CD14-positive monocyte (primary cell): ENCODE measurements around the gene COL6A1. TPM values are rescaled to one million over a fixed set of nuclear protein-coding genes. Genes with fewer than 3 reads are reported as not detected.

Source experiments
- DNase-seq, 3 donors: peaks; one replicate each; pipeline ENCODE4 v3.0.0-alpha.2; 2011 to 2022
- H2AFZ ChIP-seq: 2 replicates; pipeline ENCODE4 v1.6.0; 2012; ENCODE audit warnings: mild to moderate bottlenecking, low read depth, low read length, inconsistent platforms; ENCODE audit not compliant: insufficient read depth, poor library complexity, severe bottlenecking
- H3K27ac ChIP-seq, 2 donors: 1 replicate in 1 of 2; 2 replicates in 1 of 2; pipeline ENCODE4 v1.5.1; 2012 to 2013; ENCODE audit warnings: low read length in 2 of 2, control low read depth in 1 of 2, inconsistent platforms in 1 of 2, low read depth in 1 of 2, mild to moderate bottlenecking in 1 of 2
- H3K27me3 ChIP-seq, 2 donors: one replicate each; pipeline versions ENCODE4 v1.6.0 to v1.6.1; 2011 to 2013; ENCODE audit warnings: low read length in 2 of 2; ENCODE audit not compliant: control insufficient read depth in 2 of 2, insufficient read depth in 2 of 2
- H3K36me3 ChIP-seq, 2 donors: replicated peaks in 1 of 2; 1 replicate in 1 of 2; 2 replicates in 1 of 2; pipeline versions ENCODE4 v1.5.1 to v1.6.1; 2012 to 2013; ENCODE audit warnings: low read length in 2 of 2, control low read depth in 1 of 2, inconsistent platforms in 1 of 2, mild to moderate bottlenecking in 1 of 2; ENCODE audit not compliant: insufficient read depth in 2 of 2, control insufficient read depth in 1 of 2
- H3K4me1 ChIP-seq, 2 donors: 1 replicate in 1 of 2; 2 replicates in 1 of 2; pipeline versions ENCODE4 v1.5.1 to v1.6.1; 2012 to 2013; ENCODE audit warnings: low read length in 2 of 2, control low read depth in 1 of 2, inconsistent platforms in 1 of 2, mild to moderate bottlenecking in 1 of 2, moderate library complexity in 1 of 2; ENCODE audit not compliant: insufficient read depth in 2 of 2, control insufficient read depth in 1 of 2
- H3K4me2 ChIP-seq: replicated peaks from 2 replicates; pipeline ENCODE3; 2012; ENCODE audit warnings: low read length, moderate library complexity, mild to moderate bottlenecking; ENCODE audit not compliant: poor library complexity, severe bottlenecking; ENCODE audit errors: extremely low read depth
- H3K4me3 ChIP-seq, 3 experiments: fragments of 200-600 bp in 1 of 3; sonication (generic) in 1 of 3; replicated peaks in 1 of 3; 1 replicate in 2 of 3; 2 replicates in 1 of 3; pipeline ENCODE4 v1.5.1; 2011 to 2013; ENCODE audit warnings: low read length in 3 of 3, mild to moderate bottlenecking in 3 of 3, control low read depth in 2 of 3, low read depth in 2 of 3, inconsistent platforms in 1 of 3, moderate library complexity in 1 of 3
- H3K79me2 ChIP-seq: 2 replicates; pipeline ENCODE4 v1.6.0; 2012; ENCODE audit warnings: mild to moderate bottlenecking, control low read depth, inconsistent platforms, low read length, moderate library complexity; ENCODE audit not compliant: insufficient read depth
- H3K9ac ChIP-seq: 2 replicates; pipeline ENCODE4 v1.6.0; 2017; ENCODE audit warnings: low read length, mild to moderate bottlenecking; ENCODE audit not compliant: insufficient read depth, poor library complexity, severe bottlenecking
- H3K9me3 ChIP-seq, 2 donors: replicated peaks in 1 of 2; 1 replicate in 1 of 2; 2 replicates in 1 of 2; pipeline versions ENCODE4 v1.5.1 to v1.6.1; 2012 to 2013; ENCODE audit warnings: low read length in 2 of 2, control low read depth in 1 of 2; ENCODE audit not compliant: control insufficient read depth in 1 of 2, insufficient read depth in 1 of 2
- H4K20me1 ChIP-seq: 2 replicates; pipeline ENCODE4 v1.6.0; 2012; ENCODE audit warnings: mild to moderate bottlenecking, low read length, control low read depth, moderate library complexity; ENCODE audit not compliant: insufficient read depth
- H3K27ac Mint-ChIP-seq, 7 donors: one replicate each; pipeline ENCODE4 v1.8.0; 2020; ENCODE audit warnings: mild to moderate bottlenecking in 7 of 7, mixed read lengths in 7 of 7, moderate library complexity in 6 of 7, inconsistent platforms in 2 of 7
- H3K27me3 Mint-ChIP-seq, 3 donors: one replicate each; pipeline ENCODE4 v1.8.0; 2021 to 2022; ENCODE audit warnings: low read depth in 3 of 3, mild to moderate bottlenecking in 3 of 3, mixed read lengths in 3 of 3, moderate library complexity in 3 of 3, inconsistent platforms in 1 of 3
- H3K36me3 Mint-ChIP-seq, 2 donors: one replicate each; pipeline ENCODE4 v1.8.0; 2020; ENCODE audit warnings: mixed read lengths in 2 of 2, inconsistent platforms in 1 of 2, mild to moderate bottlenecking in 1 of 2
- H3K4me1 Mint-ChIP-seq: one replicate; pipeline ENCODE4 v1.8.0; 2020; ENCODE audit warnings: mild to moderate bottlenecking, mixed read lengths
- H3K4me3 Mint-ChIP-seq, 2 donors: one replicate each; pipeline ENCODE4 v1.8.0; 2020; ENCODE audit warnings: mild to moderate bottlenecking in 2 of 2, mixed read lengths in 2 of 2, moderate library complexity in 1 of 2
- H3K9me3 Mint-ChIP-seq, 7 donors: one replicate each; pipeline ENCODE4 v1.8.0; 2020 to 2022; ENCODE audit warnings: mixed read lengths in 7 of 7, mild to moderate bottlenecking in 6 of 7, moderate library complexity in 6 of 7, inconsistent platforms in 2 of 7
- CTCF ChIP-seq: fragments of 200-600 bp; IDR thresholded peaks from one replicate; pipeline ENCODE4 v1.8.0; 2022; ENCODE audit warnings: antibody characterized with exemption, mild to moderate bottlenecking
- WGBS: methylation state at CpG from one replicate; pipeline ENCODE4 v1.1.5; 2013; ENCODE audit warnings: missing lambda C conversion rate; ENCODE audit not compliant: insufficient coverage; 5-methylcytosine and 5-hydroxymethylcytosine counted together
- intact Hi-C, 2 donors: fragments of 100-400 bp; cut with micrococcal nuclease; formaldehyde crosslinking; loops; one replicate each; pipeline versions ENCODE4 v1.15.0 to v1.15.1; 2023
- polyA plus RNA-seq, 3 donors: library from polyadenylated mRNA; depleted of rRNA in 1 of 3; unstranded in 2 of 3; stranded (reverse) in 1 of 3; fragments of 300-500 nt in 2 of 3; fragments of >200 nt in 1 of 3; fragmentation: Illumina TruSeq in 2 of 3; gene quantifications; 1 replicate in 2 of 3; 2 replicates in 1 of 3; pipeline ENCODE4 v1.2.3, GENCODE V29; 2012 to 2021

The COL6A1 gene
- polyA plus RNA-seq, 3 donors = 0.08 to 0.11 (median 0.10) TPM

GRCh38 chr21:45997495-45998275 lies 16.1 kb downstream of the COL6A1 start:
- no peak for TF ChIP-seq CTCF
- intact Hi-C loops = no loop called here
- Mint-ChIP-seq H3K36me3 (no peaks in the 10 kb centered on the region), H3K27ac (no peak overlapping the region), H3K9me3 (peaks cover 4 to 38% (median 20%) of the 10 kb centered on the region in 7 donors), H3K27me3 (no peaks in the 10 kb centered on the region), H3K4me1 (no peaks in the 10 kb centered on the region), H3K4me3 (no peak overlapping the region)
- Histone ChIP-seq H3K4me2 (no peak overlapping the region), H3K27me3 (no peaks in the 10 kb centered on the region), H3K36me3 (no peaks in the 10 kb centered on the region), H2AFZ (no peak overlapping the region), H4K20me1 (no peaks in the 10 kb centered on the region), H3K4me3 (no peak overlapping the region), H3K79me2 (no peaks in the 10 kb centered on the region), H3K9ac (no peak overlapping the region), H3K27ac (no peak overlapping the region), H3K4me1 (no peaks in the 10 kb centered on the region), H3K9me3 (peaks cover 7 to 37% of the 10 kb centered on the region in 2 donors)
- 95% methylated on average over 27 of the region's 38 CpGs for WGBS
- DNase-seq = no peak

GRCh38 chr21:45998276-45998701 lies 16.7 kb downstream of the COL6A1 start:
- Histone ChIP-seq H3K27ac (no peak overlapping the region), H3K9me3 (peaks cover 7 to 43% of the 10 kb centered on the region in 2 donors), H3K4me2 (no peak overlapping the region), H3K9ac (no peak overlapping the region), H3K36me3 (no peaks in the 10 kb centered on the region), H2AFZ (no peak overlapping the region), H3K4me1 (no peaks in the 10 kb centered on the region), H3K4me3 (no peak overlapping the region), H4K20me1 (no peaks in the 10 kb centered on the region), H3K79me2 (no peaks in the 10 kb centered on the region), H3K27me3 (no peaks in the 10 kb centered on the region)
- H3K27me3 Mint-ChIP-seq = no peaks in the 10 kb centered on the region
- no peaks in the 10 kb centered on the region for H3K36me3 Mint-ChIP-seq
- no peak overlapping the region for H3K27ac Mint-ChIP-seq
- no peak overlapping the region for H3K4me3 Mint-ChIP-seq
- no peak for TF ChIP-seq CTCF
- WGBS = 97% methylated on average over 18 of the region's 22 CpGs
- H3K9me3 Mint-ChIP-seq = peaks cover 8 to 43% (median 22%) of the 10 kb centered on the region in 7 donors
- intact Hi-C loops = no loop called here
- no peaks in the 10 kb centered on the region for H3K4me1 Mint-ChIP-seq
- no peak for DNase-seq
